Germinal center (tissue), 1 donor: ENCODE data around the gene CAVIN1.
"Not testable (repeated sequence)": the region's sequence is repeated elsewhere in the genome, so short reads cannot be mapped to it uniquely, and the experiment has no call there.

ENCODE experiments used
- DNase-seq: peaks from one replicate; pipeline ENCODE4 v3.0.0; 2012; ENCODE audit warnings: mixed read lengths, low spot score

The CAVIN1 gene

GRCh38 chr17:42405963-42406495 is 17.0 kb downstream of the CAVIN1 start:
- peak; percentile 85 for DNase-seq

- DNase-seq, result no peak
Observed at GRCh38 chr17:42405076-42405475, 18.0 kb downstream of the CAVIN1 start.

GRCh38 chr17:42404326-42405055 is 18.6 kb downstream of the CAVIN1 start:
- no peak for DNase-seq

DNA sequence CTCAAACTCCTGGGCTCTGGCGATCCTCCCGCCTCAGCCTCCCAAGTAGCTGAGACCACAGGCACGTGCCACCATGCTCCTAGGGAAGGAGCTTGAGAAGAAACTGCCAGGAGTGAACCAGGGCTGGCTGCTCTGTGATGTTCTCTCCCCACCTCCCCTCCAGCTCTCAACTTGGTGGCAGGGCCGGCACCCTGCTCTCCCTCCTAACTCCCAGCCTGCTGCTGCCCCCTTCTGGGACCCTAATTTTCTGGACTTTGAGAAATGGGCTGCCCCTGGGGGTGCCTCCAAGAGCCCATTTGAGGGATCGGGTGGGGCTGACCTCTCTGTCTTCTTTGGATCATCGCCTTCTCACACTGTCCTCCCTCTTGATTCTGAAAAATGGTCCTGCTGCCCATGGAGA is 19.9 kb downstream of the CAVIN1 start:
- no peak for DNase-seq

GRCh38 chr17:42402117-42402516 is 20.9 kb downstream of the CAVIN1 start:
- no peak for DNase-seq

DNA sequence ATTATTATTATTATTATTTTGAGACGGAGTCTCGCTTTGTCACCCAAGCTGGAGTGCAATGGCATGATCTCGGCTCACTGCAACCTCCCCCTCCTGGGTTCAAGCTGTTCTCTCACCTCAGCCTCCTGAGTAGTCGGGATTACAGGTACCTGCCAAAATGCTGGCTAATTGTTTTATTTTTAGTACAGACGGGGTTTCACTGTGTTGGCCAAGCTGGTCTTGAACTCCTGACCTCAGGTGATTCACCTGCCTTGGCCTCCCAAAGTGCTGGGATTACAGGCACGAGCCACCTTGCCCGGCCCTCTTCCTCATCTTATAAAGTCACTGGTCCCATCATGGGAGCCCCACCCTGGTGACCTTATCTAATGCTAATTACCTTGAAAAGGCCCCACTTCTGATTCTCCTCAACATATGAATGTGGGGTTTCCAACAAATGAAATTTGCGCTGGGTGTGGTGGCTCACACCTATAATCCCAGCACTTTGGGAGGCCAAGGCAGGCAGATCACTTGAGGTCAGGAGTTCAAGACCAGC is 22.1 kb downstream of the CAVIN1 start:
- DNase-seq, result not testable (repeated sequence)

DNA sequence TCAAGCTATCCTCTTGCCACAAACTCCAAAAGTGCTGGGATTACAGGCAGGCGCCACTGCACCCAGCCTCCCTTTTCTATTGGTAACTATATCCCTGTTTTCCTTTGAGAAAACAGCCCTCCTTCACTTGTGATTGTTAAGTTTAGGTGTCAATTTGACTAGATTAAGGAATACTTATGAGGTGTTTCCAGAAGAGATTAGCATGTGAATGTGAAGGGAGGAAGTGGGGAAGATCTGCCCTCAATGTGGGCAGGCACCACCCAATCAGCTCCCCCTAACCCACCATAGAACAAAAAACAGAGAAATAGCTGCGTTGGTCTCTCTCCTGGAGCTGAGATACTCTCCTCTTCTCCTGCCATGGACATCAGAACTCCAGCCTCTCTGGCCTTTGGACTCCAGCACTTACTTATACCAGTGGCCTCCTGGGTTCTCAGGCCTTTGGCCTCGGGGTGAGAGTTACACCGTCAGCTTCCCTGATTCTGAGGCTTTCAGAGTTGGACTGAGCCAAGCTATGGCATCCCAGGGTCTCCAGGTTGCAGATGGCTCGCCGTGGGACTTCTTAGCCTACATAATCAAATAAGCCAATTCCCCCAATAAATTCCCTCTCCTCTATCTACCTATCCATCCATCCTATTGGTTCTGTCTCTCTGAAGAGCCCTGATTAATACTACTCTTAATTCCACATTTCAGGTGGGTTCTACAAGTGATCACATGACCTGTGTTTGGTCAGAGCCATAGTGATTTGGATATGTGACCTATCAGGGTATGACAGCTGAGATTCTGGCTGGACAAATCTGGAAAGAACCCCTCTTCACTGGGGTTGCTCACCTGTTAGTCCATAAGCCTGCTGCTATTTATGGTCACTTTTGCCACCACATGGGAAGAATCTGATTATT is 22.9 kb downstream of the CAVIN1 start:
- no peak for DNase-seq

DNA sequence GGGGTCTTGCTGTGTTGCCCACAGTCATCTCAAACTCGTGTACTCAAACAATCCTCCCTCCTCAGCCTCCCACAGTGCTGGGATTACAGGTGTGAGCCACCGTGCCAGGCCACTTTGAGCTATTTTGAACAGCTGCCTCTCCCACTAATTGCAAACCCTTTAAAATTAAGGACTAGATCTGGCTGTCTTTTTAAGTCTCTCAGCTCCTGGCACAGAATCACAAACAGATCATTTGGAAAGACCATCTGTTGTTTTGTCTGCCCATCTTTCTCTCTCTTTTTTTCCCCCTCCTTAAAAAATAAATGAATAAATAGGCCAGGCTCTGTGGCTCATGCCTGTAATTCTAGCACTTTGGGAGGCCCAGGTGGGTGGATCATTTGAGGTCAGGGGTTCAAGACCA is 23.9 kb downstream of the CAVIN1 start:
- DNase-seq, result no peak

DNA sequence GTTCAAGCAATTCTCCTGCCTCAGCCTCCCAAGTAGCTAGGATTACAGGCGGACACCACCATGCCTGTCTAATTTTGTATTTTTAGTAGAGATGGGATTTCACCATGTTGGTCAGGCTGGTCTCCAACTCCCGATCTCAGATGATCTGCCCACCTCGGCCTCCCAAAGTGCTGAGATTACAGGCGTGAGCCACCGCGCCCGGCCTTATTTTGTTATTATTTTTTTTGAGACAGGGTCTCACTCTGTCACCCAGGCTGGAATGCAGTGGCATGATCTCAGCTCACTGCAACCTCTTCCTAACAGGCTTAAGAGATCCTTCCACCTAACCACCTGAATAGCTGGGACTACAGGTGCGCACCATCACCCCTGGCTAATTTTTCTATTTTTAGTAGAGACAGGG is 27.5 kb downstream of the CAVIN1 start:
- DNase-seq, result not testable (repeated sequence)

DNA sequence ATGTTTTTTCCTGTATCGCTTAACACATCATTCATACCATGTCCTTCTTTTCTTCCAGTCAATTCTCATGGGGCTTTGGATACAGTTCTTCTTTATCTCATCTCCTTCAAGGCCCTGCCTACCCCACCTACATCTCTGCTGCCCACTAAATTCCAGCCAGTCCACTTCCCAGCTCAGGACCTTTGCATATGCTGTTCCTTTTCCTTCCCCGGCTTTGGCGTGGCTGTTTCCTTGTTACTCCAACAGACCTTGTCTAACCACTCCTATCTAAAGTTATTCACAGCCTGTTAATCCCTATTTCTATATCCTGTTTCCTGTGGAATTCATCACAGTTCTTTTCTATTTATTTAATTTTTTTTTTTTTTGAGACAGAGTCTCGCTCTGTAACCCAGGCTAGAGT is 28.2 kb downstream of the CAVIN1 start:
- DNase-seq, result no peak

DNA sequence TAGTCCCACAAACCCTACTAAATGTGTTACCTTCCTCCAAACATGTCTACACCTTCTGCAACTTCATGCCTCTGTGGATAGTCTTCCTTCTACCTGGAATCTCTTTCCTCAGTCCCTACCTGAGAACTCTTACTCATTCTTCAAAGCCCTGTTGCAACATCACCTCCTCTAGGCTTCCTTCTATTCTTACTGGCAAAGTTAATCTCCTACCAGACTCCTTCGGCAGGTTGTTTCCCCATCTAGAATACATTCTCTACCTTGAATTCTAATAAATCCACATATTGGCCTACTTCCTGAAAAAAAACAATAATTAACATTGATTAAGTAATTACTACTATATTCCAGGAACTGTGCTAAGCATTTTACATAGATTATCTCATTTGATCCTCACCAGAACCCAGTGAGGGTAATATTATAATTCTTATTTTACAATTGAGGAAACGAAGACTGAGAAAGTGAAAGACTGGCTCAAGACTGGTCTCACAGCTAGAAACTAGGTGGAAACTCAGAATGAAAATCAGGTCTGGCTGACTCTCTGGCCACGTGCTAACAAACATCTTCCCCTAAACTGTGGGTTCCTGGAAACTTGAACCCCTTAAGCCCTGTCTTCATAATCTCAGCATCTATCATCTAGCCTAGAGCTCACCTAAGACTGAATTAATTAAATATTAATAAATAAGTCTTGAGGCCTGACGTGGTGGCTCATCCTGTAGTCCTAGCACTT is 30.2 kb downstream of the CAVIN1 start:
- DNase-seq, result no peak

DNA sequence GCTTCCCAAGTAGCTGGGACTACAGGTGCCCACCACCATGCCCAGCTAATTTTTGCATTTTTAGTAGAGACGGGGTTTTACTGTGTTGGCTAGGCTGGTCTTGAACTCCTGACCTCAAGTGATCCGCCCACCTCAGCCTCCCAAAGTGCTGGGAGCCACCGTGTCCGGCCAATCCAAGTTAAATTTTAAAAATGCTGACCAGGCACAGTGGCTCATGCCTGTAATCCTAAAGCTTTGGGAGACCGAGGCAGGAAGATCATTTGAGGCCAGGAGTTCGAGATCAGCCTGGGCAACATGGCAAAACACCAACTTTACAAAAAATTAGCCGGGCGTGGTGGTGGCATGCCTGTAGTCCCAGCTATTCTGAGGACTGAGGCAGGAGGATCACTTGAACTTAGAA is 31.6 kb downstream of the CAVIN1 start:
- DNase-seq, result not testable (repeated sequence)

DNA sequence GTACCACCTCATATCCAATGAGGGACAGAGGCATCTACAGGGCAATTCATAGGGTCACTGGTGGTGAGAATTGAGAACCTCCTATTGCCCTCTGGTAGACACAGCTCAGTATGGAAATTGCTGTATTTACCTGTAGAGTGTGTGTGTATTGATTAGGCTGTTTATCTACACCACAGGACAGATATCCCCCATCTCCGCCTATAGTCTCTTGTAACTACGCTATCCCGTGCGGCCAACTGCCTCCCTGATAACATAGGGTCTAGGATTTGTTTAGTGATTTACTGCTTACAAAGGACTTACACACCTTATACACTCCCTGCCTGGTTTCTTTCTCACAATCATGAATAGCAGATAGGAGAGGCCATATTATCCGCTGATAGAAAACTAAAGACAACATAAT is 33.2 kb downstream of the CAVIN1 start:
- DNase-seq, result no peak

- no peak for DNase-seq
Observed at GRCh38 chr17:42389135-42389417, 34.0 kb downstream of the CAVIN1 start.

DNA sequence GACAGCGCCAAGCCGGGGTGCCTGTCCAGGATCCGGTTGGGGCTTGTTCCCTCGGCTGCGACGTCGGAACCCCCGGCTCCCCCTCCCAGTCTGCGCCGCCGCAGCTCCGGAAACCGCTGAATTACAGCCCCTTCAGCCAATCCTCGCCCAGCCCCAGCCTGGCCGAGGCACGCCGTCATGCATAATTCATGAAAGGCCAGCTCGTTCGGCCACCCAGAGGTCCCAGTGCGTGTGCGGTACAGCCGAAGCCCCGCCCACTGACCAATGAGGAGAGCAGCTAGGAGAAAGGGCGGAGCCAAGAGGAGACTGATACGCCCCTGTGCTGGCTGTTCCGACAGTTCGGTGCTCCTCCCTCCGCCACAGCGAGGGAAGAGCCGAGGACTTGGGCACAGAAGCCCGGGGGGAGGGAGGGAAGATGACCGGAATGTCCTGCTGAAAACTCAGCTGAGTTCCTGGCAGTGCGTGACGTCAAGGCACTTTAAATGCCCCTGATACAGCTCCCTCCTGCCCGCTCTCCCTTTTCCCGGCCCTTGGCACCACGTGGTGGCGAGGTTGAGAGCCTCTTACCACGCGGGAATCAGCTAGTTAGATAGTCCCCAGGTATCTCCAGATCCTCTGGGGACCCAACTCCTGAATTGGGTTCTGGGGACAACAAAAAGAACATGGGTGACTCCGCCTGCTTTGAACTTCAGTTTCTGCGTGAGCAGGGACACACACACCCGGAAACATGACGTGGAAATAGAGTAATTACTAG is 34.5 kb downstream of the CAVIN1 start, which contains the start of gene STAT3:
TSS of gene STAT3 (minus strand) at position 62 of the 754 bp plus-strand sequence. CDS start 39,926 bp downstream, outside the sequence.
- peak; percentile 98 for DNase-seq

DNA sequence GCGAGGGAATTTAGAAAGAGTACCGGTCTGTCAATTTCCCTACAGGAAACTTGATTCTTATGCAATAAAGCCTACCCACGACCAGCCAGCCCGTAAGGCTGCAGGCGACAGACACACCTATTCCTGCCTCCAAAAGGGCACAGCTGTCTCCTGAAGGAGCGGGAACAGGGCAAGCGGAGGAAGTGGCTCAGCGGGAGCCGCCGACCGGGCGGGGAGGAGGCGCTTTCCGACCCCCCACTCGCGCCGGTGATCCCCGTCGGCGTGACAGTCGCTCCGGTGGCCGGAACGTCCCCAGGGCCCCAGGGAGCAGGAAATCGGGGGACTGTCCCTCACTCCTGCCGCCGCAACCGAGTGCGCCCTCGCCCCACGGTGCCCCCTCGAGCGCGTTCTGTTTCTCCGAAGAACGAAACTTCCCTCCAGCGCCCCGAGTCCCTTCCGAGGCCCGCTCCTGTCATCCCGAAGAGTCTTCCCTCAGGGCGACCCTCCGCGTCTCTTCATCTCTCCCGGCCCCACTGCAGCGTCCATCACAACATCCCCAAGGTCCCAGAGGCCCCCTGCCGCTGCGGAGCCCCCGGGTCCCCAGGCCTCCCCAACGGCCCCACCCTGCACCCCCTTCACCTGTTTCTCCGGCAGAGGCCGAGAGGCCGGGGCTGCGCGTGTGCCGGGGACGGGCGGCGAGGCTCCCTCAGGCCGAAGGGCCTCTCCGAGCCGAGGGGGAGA is 35.2 kb downstream of the CAVIN1 start:
- DNase-seq, result peak; percentile 30

GRCh38 chr17:42386777-42387657 is 36.0 kb downstream of the CAVIN1 start:
- DNase-seq, result no peak

GRCh38 chr17:42381898-42382297 is 41.2 kb downstream of the CAVIN1 start:
- no peak for DNase-seq

DNA sequence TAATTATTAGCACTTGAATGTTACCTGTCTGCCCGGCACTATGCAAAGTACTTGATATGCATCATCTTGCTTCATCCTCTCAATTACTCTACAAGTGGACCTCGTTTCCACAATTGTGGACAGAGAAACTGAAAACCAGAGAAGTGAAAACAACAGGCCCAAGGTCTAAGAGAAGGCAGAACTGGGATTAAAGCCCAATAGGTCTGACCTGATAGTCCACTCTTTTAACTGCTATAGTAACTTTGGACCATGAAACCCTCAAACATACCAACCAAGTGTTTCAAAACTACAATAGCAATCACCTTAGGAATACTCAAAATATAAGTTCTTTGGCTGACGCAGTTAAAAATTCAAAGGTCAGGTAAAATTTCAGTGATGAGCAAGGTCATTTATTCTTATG is 42.1 kb downstream of the CAVIN1 start:
- no peak for DNase-seq
